Uterine smooth muscle cell (primary cell): ENCODE measurements around the gene KRTAP24-1. TPM values are rescaled to one million over a fixed set of nuclear protein-coding genes. Genes with fewer than 3 reads are reported as not detected.

Source experiments
- total RNA-seq: library from RNA; depleted of rRNA; stranded (reverse); fragments of >200 nt; gene quantifications from 2 replicates; pipeline ENCODE4 v1.2.3, GENCODE V29; 2014

KRTAP24-1 gene
- total RNA-seq: not detected in 2 replicates

GRCh38 chr21:30282850-30283249 lies at the start of gene KRTAP24-1:
KRTAP24-1 (minus strand) TSS chr21:30282950; CDS start chr21:30282932, 18 bp downstream.

GRCh38 chr21:30320215-30320614 lies 37.5 kb upstream of the KRTAP24-1 start, which contains the start of gene KRTAP26-1:
KRTAP26-1 (minus strand) TSS chr21:30320315; CDS start chr21:30320035, 280 bp downstream.

GRCh38 chr21:30289215-30289614 lies 6.5 kb upstream of the KRTAP24-1 start, which contains the start of gene KRTAP25-1:
KRTAP25-1 (minus strand) TSS chr21:30289514; CDS start chr21:30289490, 24 bp downstream.

Other genes with a start within 250 kb of the KRTAP24-1 start
- not detected in 2 replicates for gene CLDN17, start 116.1 kb downstream of the KRTAP24-1 start, total RNA-seq
- not detected in 2 replicates for gene CLDN8, start 66.9 kb downstream of the KRTAP24-1 start, total RNA-seq
- gene KRTAP25-1, start 6.6 kb upstream of the KRTAP24-1 start, total RNA-seq: not detected in 2 replicates
- gene KRTAP26-1, start 37.4 kb upstream of the KRTAP24-1 start, total RNA-seq: not detected in 2 replicates
- gene KRTAP27-1, start 54.7 kb upstream of the KRTAP24-1 start, total RNA-seq: not detected in 2 replicates
- not detected in 2 replicates for gene KRTAP23-1, start 65.7 kb upstream of the KRTAP24-1 start, total RNA-seq
- gene KRTAP13-2, start 89.3 kb upstream of the KRTAP24-1 start, total RNA-seq: not detected in 2 replicates
- not detected in 2 replicates for gene KRTAP13-1, start 113.1 kb upstream of the KRTAP24-1 start, total RNA-seq
- not detected in 2 replicates for gene KRTAP13-3, start 143.0 kb upstream of the KRTAP24-1 start, total RNA-seq
- gene KRTAP13-4, start 147.3 kb upstream of the KRTAP24-1 start, total RNA-seq: not detected in 2 replicates
- gene KRTAP15-1, start 157.3 kb upstream of the KRTAP24-1 start, total RNA-seq: not detected in 2 replicates
- gene KRTAP19-1, start 197.4 kb upstream of the KRTAP24-1 start, total RNA-seq: not detected in 2 replicates
- not detected in 2 replicates for gene KRTAP19-2, start 204.5 kb upstream of the KRTAP24-1 start, total RNA-seq
- gene KRTAP19-3, start 209.1 kb upstream of the KRTAP24-1 start, total RNA-seq: not detected in 2 replicates
- not detected in 2 replicates for gene KRTAP19-4, start 214.2 kb upstream of the KRTAP24-1 start, total RNA-seq
- gene KRTAP19-5, start 219.2 kb upstream of the KRTAP24-1 start, total RNA-seq: not detected in 2 replicates